ENCODE measurements around the gene MTARC2. TPM values are rescaled to one million over a fixed set of nuclear protein-coding genes. Genes with fewer than 3 reads are reported as not detected.

The MTARC2 gene
- total RNA-seq, 1 experiment from 2014 or later, result 15.2 TPM

- ATAC-seq (no peak), DNase-seq (ENCODE audit: low spot score) (no peak)
- POLR2A ChIA-PET, result no interaction called here
- H3K4me3 Mint-ChIP-seq, result no peak overlapping the region
- H3K27ac Mint-ChIP-seq, result no peak overlapping the region
- H3K27me3 Mint-ChIP-seq (ENCODE audit: low read depth), result peaks cover 3% of the 10 kb centered on the region; the same call in 1 of the 2 replicates
- CTCF ChIA-PET, result interaction anchor here (0.6 to 5.3 kb wide), 4 partner anchors 9 to 51 kb away, joined by 3 to 78 read pairs (median 22); no protein-coding TSS in a partner anchor
- H3K4me1 Mint-ChIP-seq, result peaks cover 26% of the 10 kb centered on the region
- H3K9me3 Mint-ChIP-seq, result no peaks in the 10 kb centered on the region; the same call in 1 of the 2 replicates
- no peak for TF ChIP-seq CTCF (IDR thresholded peaks at IDR 0.05)
- no peak for TF ChIP-seq FOXK1 (CRISPR knock-in tag; IDR thresholded peaks at IDR 0.05)
- TF ChIP-seq, protein P1, sequence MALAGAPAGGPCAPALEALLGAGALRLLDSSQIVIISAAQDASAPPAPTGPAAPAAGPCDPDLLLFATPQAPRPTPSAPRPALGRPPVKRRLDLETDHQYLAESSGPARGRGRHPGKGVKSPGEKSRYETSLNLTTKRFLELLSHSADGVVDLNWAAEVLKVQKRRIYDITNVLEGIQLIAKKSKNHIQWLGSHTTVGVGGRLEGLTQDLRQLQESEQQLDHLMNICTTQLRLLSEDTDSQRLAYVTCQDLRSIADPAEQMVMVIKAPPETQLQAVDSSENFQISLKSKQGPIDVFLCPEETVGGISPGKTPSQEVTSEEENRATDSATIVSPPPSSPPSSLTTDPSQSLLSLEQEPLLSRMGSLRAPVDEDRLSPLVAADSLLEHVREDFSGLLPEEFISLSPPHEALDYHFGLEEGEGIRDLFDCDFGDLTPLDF (CRISPR knock-in tag; IDR thresholded peaks at IDR 0.05), result no peak
- no peak for TF ChIP-seq ZNF423 (CRISPR knock-in tag; IDR thresholded peaks at IDR 0.05)
- TF ChIP-seq RORB (CRISPR knock-in tag; IDR thresholded peaks at IDR 0.05), result no peak
- TF ChIP-seq KAT7 (CRISPR knock-in tag; IDR thresholded peaks at IDR 0.05; ENCODE audit: borderline replicate concordance), result no peak
- no peak for TF ChIP-seq ZNF121 (CRISPR knock-in tag; IDR thresholded peaks at IDR 0.05)
- peaks cover 9% of the 10 kb centered on the region for H3K36me3 Mint-ChIP-seq
These were observed 36.6 kb downstream of the MTARC2 start for GRCh38 chr1:220784751-220785150.

DNA sequence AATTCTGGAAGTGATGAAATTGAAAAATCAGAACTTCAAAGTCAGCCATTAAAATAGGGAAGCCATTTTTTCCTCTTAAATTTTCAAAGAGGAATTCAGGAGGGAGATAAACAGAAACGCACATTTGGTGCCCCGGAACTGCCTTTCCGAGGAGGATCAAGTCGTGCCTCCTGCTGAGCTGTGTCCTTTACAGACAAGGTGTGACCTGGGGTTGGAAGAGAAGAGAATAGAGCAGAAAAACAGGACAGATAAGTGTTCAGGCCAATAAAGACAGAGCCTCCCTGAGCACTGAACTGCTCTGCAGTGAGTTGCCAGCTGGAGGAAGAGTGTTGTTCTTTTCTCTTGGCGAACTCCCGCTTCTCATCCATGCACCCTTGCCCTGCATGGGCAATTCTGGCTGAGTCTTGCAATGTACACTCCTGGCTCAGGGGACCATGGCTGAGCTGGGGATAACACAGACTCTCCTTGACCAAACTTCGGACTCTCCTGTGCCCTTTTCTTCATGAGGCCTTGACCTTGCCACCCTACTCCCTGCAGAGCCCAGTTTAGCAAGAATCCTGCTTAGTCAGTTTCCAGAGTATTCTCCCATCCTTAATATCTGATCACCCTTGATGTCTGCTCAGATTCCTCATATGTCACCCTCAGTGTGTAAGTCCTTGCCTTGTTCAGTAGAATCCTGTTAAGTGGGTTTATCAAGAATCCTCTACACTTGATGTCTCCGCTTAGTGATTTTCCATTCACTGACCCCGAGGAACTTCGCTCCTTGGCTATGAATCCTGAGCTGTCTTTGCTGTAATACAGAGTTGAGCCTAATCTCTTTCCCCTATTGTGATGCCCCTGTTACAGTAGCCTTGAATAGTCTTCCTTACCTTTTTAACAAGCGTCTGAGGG lies 37.3 kb downstream of the MTARC2 start:
- Mint-ChIP-seq H3K27ac (no peak overlapping the region; the same call in 1 of the 2 replicates), H3K36me3 (peaks cover 11% of the 10 kb centered on the region), H3K4me1 (peaks cover 26% of the 10 kb centered on the region), H3K27me3 (ENCODE audit: low read depth) (peaks cover 3% of the 10 kb centered on the region; the same call in 1 of the 2 replicates), H3K9me3 (no peaks in the 10 kb centered on the region; the same call in 1 of the 2 replicates), H3K4me3 (peak overlapping the region; percentile 73)
- no peak for ATAC-seq
- no peak for TF ChIP-seq GABPB1 (CRISPR knock-in tag; IDR thresholded peaks at IDR 0.05)
- TF ChIP-seq NR3C1 (CRISPR knock-in tag; conservative IDR thresholded peaks at IDR 0.05; ENCODE audit: low read depth), result no peak
- no peak for TF ChIP-seq ZNF121 (CRISPR knock-in tag; IDR thresholded peaks at IDR 0.05)
- TF ChIP-seq TCF7 (CRISPR knock-in tag; IDR thresholded peaks at IDR 0.05; ENCODE audit: low read depth), result no peak
- TF ChIP-seq ZNF138 (CRISPR knock-in tag; conservative IDR thresholded peaks at IDR 0.05), result no peak
- no peak for TF ChIP-seq OVOL2 (CRISPR knock-in tag; IDR thresholded peaks at IDR 0.05; ENCODE audit: borderline replicate concordance)
- TF ChIP-seq NFYB (CRISPR knock-in tag; conservative IDR thresholded peaks at IDR 0.05; ENCODE audit: low read depth), result no peak
- TF ChIP-seq, protein P2, sequence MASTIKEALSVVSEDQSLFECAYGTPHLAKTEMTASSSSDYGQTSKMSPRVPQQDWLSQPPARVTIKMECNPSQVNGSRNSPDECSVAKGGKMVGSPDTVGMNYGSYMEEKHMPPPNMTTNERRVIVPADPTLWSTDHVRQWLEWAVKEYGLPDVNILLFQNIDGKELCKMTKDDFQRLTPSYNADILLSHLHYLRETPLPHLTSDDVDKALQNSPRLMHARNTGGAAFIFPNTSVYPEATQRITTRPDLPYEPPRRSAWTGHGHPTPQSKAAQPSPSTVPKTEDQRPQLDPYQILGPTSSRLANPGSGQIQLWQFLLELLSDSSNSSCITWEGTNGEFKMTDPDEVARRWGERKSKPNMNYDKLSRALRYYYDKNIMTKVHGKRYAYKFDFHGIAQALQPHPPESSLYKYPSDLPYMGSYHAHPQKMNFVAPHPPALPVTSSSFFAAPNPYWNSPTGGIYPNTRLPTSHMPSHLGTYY (CRISPR knock-in tag; IDR thresholded peaks at IDR 0.05), result no peak
- DNase-seq (ENCODE audit: low spot score), result no peak
- ChIA-PET CTCF (interaction anchor here (0.6 to 5.3 kb wide), 10 partner anchors 9 to 489 kb away, joined by 3 to 78 read pairs (median 6); partner anchors contain the start of genes C1orf115 and MTARC2), POLR2A (interaction anchor here (2.1 kb wide), 1 partner anchor 38 kb away, joined by 17 read pairs; the partner anchor contains the start of gene MTARC2)

DNA sequence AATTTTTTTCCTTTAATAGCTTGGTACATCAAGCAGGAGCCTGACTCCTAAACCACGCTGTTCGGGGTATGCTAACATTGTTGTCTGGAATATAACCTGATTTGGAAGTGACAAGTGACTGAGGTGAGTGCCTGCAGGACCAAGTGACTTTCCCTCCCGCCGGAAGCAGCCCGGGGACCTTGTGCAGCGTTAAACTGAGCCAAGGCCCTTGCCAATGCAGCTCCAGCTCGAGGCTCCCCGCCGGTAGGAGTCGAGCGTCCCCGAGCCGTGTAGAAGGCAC lies 37.9 kb downstream of the MTARC2 start:
- H3K9me3 Mint-ChIP-seq, result no peaks in the 10 kb centered on the region; the same call in 1 of the 2 replicates
- POLR2A ChIA-PET, result interaction anchor here (2.1 kb wide), 1 partner anchor 38 kb away, joined by 17 read pairs; the partner anchor contains the start of gene MTARC2
- no peak overlapping the region; the same call in 1 of the 2 replicates for H3K27ac Mint-ChIP-seq
- H3K4me1 Mint-ChIP-seq, result peaks cover 26% of the 10 kb centered on the region
- DNase-seq (ENCODE audit: low spot score) (no peak), ATAC-seq (no peak)
- CTCF ChIA-PET, result interaction anchor here (0.7 to 5.3 kb wide), 10 partner anchors 10 to 490 kb away, joined by 3 to 78 read pairs (median 8); partner anchors contain the start of genes C1orf115 and MTARC2
- H3K27me3 Mint-ChIP-seq (ENCODE audit: low read depth), result peaks cover 3% of the 10 kb centered on the region; the same call in 1 of the 2 replicates
- peak overlapping the region; percentile 73 for H3K4me3 Mint-ChIP-seq
- H3K36me3 Mint-ChIP-seq, result peaks cover 11% of the 10 kb centered on the region
- TF ChIP-seq FOXK1 (CRISPR knock-in tag; IDR thresholded peaks at IDR 0.05), result no peak
- TF ChIP-seq RELA (CRISPR knock-in tag; IDR thresholded peaks at IDR 0.05; ENCODE audit: borderline replicate concordance), result no peak
- no peak for TF ChIP-seq PRRX2 (CRISPR knock-in tag; IDR thresholded peaks at IDR 0.05)
- TF ChIP-seq, protein P3, sequence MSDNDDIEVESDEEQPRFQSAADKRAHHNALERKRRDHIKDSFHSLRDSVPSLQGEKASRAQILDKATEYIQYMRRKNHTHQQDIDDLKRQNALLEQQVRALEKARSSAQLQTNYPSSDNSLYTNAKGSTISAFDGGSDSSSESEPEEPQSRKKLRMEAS (CRISPR knock-in tag; IDR thresholded peaks at IDR 0.05), result no peak
- TF ChIP-seq, protein P4, sequence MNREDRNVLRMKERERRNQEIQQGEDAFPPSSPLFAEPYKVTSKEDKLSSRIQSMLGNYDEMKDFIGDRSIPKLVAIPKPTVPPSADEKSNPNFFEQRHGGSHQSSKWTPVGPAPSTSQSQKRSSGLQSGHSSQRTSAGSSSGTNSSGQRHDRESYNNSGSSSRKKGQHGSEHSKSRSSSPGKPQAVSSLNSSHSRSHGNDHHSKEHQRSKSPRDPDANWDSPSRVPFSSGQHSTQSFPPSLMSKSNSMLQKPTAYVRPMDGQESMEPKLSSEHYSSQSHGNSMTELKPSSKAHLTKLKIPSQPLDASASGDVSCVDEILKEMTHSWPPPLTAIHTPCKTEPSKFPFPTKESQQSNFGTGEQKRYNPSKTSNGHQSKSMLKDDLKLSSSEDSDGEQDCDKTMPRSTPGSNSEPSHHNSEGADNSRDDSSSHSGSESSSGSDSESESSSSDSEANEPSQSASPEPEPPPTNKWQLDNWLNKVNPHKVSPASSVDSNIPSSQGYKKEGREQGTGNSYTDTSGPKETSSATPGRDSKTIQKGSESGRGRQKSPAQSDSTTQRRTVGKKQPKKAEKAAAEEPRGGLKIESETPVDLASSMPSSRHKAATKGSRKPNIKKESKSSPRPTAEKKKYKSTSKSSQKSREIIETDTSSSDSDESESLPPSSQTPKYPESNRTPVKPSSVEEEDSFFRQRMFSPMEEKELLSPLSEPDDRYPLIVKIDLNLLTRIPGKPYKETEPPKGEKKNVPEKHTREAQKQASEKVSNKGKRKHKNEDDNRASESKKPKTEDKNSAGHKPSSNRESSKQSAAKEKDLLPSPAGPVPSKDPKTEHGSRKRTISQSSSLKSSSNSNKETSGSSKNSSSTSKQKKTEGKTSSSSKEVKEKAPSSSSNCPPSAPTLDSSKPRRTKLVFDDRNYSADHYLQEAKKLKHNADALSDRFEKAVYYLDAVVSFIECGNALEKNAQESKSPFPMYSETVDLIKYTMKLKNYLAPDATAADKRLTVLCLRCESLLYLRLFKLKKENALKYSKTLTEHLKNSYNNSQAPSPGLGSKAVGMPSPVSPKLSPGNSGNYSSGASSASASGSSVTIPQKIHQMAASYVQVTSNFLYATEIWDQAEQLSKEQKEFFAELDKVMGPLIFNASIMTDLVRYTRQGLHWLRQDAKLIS (CRISPR knock-in tag; IDR thresholded peaks at IDR 0.05; ENCODE audit: borderline replicate concordance), result no peak
- no peak for TF ChIP-seq SOX15 (CRISPR knock-in tag; IDR thresholded peaks at IDR 0.05)
- TF ChIP-seq ZMAT4 (CRISPR knock-in tag; IDR thresholded peaks at IDR 0.05), result no peak
